Measurements from ENCODE around the gene CDSN. TPM values are rescaled to one million over a fixed set of nuclear protein-coding genes. Genes with fewer than 3 reads are reported as not detected.

Gene CDSN
- total and polyA plus RNA-seq, 2 experiments from 2014 or later, result not detected

DNA sequence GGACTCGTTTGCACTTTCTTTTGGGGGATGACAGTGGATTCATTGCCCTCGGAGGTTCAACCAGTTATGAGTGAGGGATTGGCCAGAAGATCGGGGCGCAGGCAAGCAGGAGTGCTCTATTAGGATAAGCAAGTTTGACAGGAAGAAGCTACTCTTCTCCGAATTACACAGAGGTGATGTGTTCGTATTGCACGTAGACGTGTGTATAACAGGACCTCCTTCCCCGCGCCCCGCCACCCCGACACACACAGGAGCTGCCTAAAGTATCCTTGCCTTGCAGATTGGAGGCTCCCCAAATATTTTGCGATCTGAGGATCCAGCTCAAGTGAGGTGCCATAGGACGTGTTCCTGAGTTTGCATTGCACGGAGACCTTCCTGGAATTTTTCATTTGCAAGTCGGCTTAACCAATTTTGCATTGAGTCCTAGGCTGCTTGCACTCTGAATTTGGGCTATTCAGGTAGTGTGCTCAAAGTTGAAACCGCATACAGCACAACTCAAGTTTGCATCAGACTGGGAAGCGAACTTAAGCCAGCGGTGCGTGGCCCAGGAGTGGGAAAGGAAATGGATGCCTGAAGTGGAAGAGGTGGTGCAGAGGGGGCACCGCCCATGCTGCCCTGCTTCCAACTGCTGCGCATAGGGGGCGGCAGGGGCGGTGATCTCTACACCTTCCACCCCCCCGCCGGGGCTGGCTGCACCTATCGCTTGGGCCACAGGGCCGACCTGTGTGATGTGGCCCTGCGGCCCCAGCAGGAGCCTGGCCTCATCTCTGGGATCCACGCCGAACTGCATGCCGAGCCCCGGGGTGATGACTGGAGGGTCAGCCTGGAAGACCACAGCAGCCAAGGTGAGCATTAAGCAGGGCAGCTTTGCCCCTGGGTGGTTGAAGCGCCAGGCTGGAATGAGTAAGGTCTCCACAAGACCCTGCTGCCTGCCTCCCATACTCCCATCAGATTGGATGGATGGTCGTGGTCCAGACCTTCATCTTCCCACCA, 38.9 kb upstream of the CDSN start:
- H3K27ac ChIP-seq, result peak overlapping the region; percentile 33; the same call in 1 of the 2 replicates

DNA sequence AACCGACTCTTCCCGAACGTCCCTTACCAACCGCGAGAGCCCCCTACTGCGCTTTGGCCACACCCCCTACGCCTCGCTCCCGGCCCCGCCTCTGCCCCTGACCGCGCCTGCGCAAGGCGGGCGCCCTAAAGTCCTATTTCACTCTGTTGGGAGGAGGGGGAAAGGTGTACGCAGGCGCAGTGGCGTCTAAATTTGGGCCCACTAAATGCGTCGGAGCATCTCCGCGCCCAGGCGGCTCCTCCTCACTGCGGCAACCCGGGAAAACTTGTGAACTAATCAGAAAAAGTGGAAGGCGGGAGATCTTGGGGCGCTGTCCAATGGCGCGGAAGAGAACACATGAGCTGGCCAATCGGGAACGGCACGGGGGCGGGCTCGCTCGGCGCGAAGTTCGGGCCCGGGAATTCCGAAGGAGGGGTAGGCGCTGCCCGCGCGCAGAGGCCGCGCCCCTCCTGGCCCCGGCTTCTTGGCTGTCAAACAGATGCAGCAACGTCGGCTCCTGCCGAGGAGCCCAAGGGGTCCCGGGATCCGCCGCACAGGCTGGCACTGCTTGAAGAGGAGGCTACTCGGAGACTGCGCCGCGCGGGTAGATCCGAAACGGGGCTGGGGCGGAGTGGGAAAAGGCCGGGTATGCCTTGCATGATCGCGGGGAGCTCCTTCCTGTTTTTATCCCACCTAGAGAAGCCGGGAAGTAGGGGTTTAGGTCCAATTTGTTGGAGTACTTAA, 38.1 kb upstream of the CDSN start, which contains the start of gene TCF19:
TSS of gene TCF19 (plus strand) at position 450 of the 723 bp plus-strand sequence. CDS start 881 bp downstream, outside the sequence.
- peak within 1 kb of the TSS; percentile 83 for H3K9ac ChIP-seq
- H3K27ac ChIP-seq, result peak within 1 kb of the TSS; percentile 33; the same call in 1 of the 2 replicates
- peak within 1 kb of the TSS; percentile 84 for H3K4me2 ChIP-seq (ENCODE audit: unreplicated experiment)
- 0% methylated on average over 56 to 65 of the region's 65 CpGs for WGBS, 2 experiments (ENCODE audit: low coverage in 1 of 2, low lambda C conversion rate in 2 of 2, missing lambda C conversion rate in 2 of 2)
- H3K79me2 ChIP-seq (ENCODE audit: insufficient read depth), result peaks cover 15% of the 10 kb centered on the region
- no peaks in the 10 kb centered on the region for H3K9me2 ChIP-seq (ENCODE audit: insufficient read depth)
- H3K9me3 ChIP-seq (ENCODE audit: low read depth), result no peaks in the 10 kb centered on the region
- no peak for TF ChIP-seq EZH2phosphoT487 (IDR thresholded peaks at IDR 0.05; ENCODE audit: insufficient read depth, low read depth)
- H3K36me3 ChIP-seq (ENCODE audit: low read depth), result no peaks in the 10 kb centered on the region
- peak within 1 kb of the TSS; percentile 94 for H3K4me3 ChIP-seq
- H2AFZ ChIP-seq, result peak within 1 kb of the TSS; percentile 96
- H3K4me1 ChIP-seq (ENCODE audit: insufficient read depth), result 0 out of 2 replicates have a peak, but pooled peaks cover 3% of the 10 kb centered on the region
- H3F3A ChIP-seq (ENCODE audit: insufficient read depth), result peaks cover 4% of the 10 kb centered on the region; the same call in 1 of the 2 replicates
- DNase-seq, result peak; percentile 100
- in situ Hi-C loops (cut with MboI), result no loop called here
- no peaks in the 10 kb centered on the region for H4K20me1 ChIP-seq (ENCODE audit: insufficient read depth)
- no peaks in the 10 kb centered on the region for H3K27me3 ChIP-seq (replicated peaks; ENCODE audit: insufficient read depth)

More for the DNA sequence above, 38.9 kb upstream of the CDSN start:
- 17% methylated on average over 35 of the region's 35 CpGs for WGBS, 2 experiments (ENCODE audit: low coverage in 1 of 2, low lambda C conversion rate in 2 of 2, missing lambda C conversion rate in 2 of 2)
- Histone ChIP-seq H3K9me3 (ENCODE audit: low read depth) (no peaks in the 10 kb centered on the region), H3K4me2 (ENCODE audit: unreplicated experiment) (peak overlapping the region; percentile 84), H3K4me1 (ENCODE audit: insufficient read depth) (0 out of 2 replicates have a peak, but pooled peaks cover 3% of the 10 kb centered on the region), H4K20me1 (ENCODE audit: insufficient read depth) (no peaks in the 10 kb centered on the region), H3K27me3 (replicated peaks; ENCODE audit: insufficient read depth) (no peaks in the 10 kb centered on the region), H3K9ac (peak overlapping the region; percentile 82), H2AFZ (peak overlapping the region; percentile 96), H3F3A (ENCODE audit: insufficient read depth) (peaks cover 4% of the 10 kb centered on the region; the same call in 1 of the 2 replicates), H3K4me3 (peak overlapping the region; percentile 94), H3K36me3 (ENCODE audit: low read depth) (no peaks in the 10 kb centered on the region), H3K9me2 (ENCODE audit: insufficient read depth) (no peaks in the 10 kb centered on the region), H3K79me2 (ENCODE audit: insufficient read depth) (peaks cover 15% of the 10 kb centered on the region)
- in situ Hi-C loops (cut with MboI), result no loop called here
- peak; percentile 52 for DNase-seq
- TF ChIP-seq EZH2phosphoT487 (IDR thresholded peaks at IDR 0.05; ENCODE audit: insufficient read depth, low read depth) (no peak), EZH2 (IDR thresholded peaks at IDR 0.05; ENCODE audit: insufficient read depth, poor library complexity, severe bottlenecking) (no peak)

DNA sequence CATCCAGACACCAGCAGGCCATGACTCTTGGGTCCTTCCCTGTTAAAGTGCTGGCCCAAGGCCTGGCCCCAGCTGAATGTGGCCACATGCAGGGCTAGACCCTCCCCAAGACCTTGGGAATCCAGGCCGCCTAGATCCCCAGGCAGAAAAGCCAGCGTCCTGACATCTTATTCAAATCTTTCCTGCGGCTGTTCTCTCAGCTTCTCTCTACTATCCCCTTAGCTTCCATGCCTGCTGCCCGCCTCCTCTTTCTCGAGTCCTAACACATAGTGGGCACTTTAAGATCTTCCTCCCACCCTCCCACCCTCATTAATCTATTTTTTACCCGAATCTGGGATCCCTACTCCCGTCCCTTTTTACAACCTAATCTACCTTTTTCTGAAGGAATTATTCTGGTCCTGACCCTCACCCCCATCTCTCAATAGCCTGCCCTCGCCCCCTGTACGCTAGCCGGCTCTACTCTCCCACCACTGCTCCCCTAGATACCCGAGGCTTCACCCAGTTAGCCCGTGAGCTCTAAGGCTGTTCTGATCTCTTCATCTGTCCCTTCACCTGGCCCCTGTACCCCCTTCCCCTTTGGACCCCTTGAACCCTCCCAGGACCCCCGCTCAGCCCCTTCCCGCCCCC, 37.4 kb upstream of the CDSN start, which contains the start of gene CCHCR1:
TSS of gene CCHCR1 (minus strand) at position 290 of the 627 bp plus-strand sequence. CDS start at position 88, 202 bp downstream.
- Histone ChIP-seq H3K4me3 (peak within 1 kb of the TSS; percentile 94), H3K9me3 (ENCODE audit: low read depth) (no peaks in the 10 kb centered on the region), H3K9ac (peak within 1 kb of the TSS; percentile 83), H3K4me2 (ENCODE audit: unreplicated experiment) (peak within 1 kb of the TSS; percentile 84), H3F3A (ENCODE audit: insufficient read depth) (peaks cover 4% of the 10 kb centered on the region; the same call in 1 of the 2 replicates), H3K9me2 (ENCODE audit: insufficient read depth) (no peaks in the 10 kb centered on the region), H3K79me2 (ENCODE audit: insufficient read depth) (peaks cover 15% of the 10 kb centered on the region), H3K27ac (peak within 1 kb of the TSS; percentile 33; the same call in 1 of the 2 replicates), H3K4me1 (ENCODE audit: insufficient read depth) (0 out of 2 replicates have a peak, but pooled peaks cover 3% of the 10 kb centered on the region), H3K36me3 (ENCODE audit: low read depth) (no peaks in the 10 kb centered on the region), H3K27me3 (replicated peaks; ENCODE audit: insufficient read depth) (no peaks in the 10 kb centered on the region), H2AFZ (peak within 1 kb of the TSS; percentile 96), H4K20me1 (ENCODE audit: insufficient read depth) (no peaks in the 10 kb centered on the region)
- in situ Hi-C loops (cut with MboI), result no loop called here
- WGBS, 2 experiments (ENCODE audit: low coverage in 1 of 2, low lambda C conversion rate in 2 of 2, missing lambda C conversion rate in 2 of 2), result 2% methylated on average over 12 to 14 of the region's 14 CpGs
- TF ChIP-seq EZH2phosphoT487 (IDR thresholded peaks at IDR 0.05; ENCODE audit: insufficient read depth, low read depth) (no peak), EZH2 (IDR thresholded peaks at IDR 0.05; ENCODE audit: insufficient read depth, poor library complexity, severe bottlenecking) (no peak)
- peak; percentile 33 for DNase-seq

Measured in GM23248 (cell line).